AG20443 (cell line): ENCODE results near the gene SLC35F4.

Experiments
- DNase-seq: peaks from one replicate; pipeline ENCODE4 v3.0.0; 2012; ENCODE audit warnings: low spot score, mixed read lengths

SLC35F4 gene

GRCh38 chr14:57617510-57617909 lies 248.4 kb downstream of the SLC35F4 start:
- no peak for DNase-seq

GRCh38 chr14:57612946-57613345 lies 252.9 kb downstream of the SLC35F4 start:
- no peak for DNase-seq

- no peak for DNase-seq
Measured at GRCh38 chr14:57611555-57612075, 254.3 kb downstream of the SLC35F4 start.

GRCh38 chr14:57610631-57611030 lies 255.3 kb downstream of the SLC35F4 start:
- no peak for DNase-seq

- no peak for DNase-seq
Measured at GRCh38 chr14:57609192-57610075, 256.5 kb downstream of the SLC35F4 start.

- DNase-seq = no peak
Measured at GRCh38 chr14:57607086-57607485, 258.8 kb downstream of the SLC35F4 start.

- DNase-seq = no peak
Measured at GRCh38 chr14:57583396-57583795, 282.5 kb downstream of the SLC35F4 start.

GRCh38 chr14:57582746-57583145 lies 283.1 kb downstream of the SLC35F4 start:
- no peak for DNase-seq

- DNase-seq = no peak
Measured at GRCh38 chr14:57578801-57579200, 287.1 kb downstream of the SLC35F4 start.

- DNase-seq = no peak
Measured at GRCh38 chr14:57576498-57576897, 289.4 kb downstream of the SLC35F4 start.

- DNase-seq = no peak
Measured at GRCh38 chr14:57575482-57575881, 290.4 kb downstream of the SLC35F4 start.

- no peak for DNase-seq
Measured at GRCh38 chr14:57574617-57575288, 291.1 kb downstream of the SLC35F4 start.

- no peak for DNase-seq
Measured at GRCh38 chr14:57573173-57573572, 292.7 kb downstream of the SLC35F4 start.

- DNase-seq = no peak
Measured at GRCh38 chr14:57568554-57568953, 297.3 kb downstream of the SLC35F4 start.

GRCh38 chr14:57567220-57567619 lies 298.7 kb downstream of the SLC35F4 start:
- DNase-seq = no peak

GRCh38 chr14:57560681-57561080 lies 305.2 kb downstream of the SLC35F4 start:
- DNase-seq = no peak

GRCh38 chr14:57559576-57559975 lies 306.3 kb downstream of the SLC35F4 start:
- no peak for DNase-seq

- DNase-seq = no peak
Measured at GRCh38 chr14:57549765-57550420, 316.0 kb downstream of the SLC35F4 start.

GRCh38 chr14:57549016-57549564 lies 316.8 kb downstream of the SLC35F4 start:
- no peak for DNase-seq

- no peak for DNase-seq
Measured at GRCh38 chr14:57547131-57547530, 318.8 kb downstream of the SLC35F4 start.

GRCh38 chr14:57533214-57533613 lies 332.7 kb downstream of the SLC35F4 start:
- peak; percentile 21 for DNase-seq

- DNase-seq = no peak
Measured at GRCh38 chr14:57530571-57530970, 335.3 kb downstream of the SLC35F4 start.
